Ishikawa (cell line): ENCODE data around the gene LDAF1.

ENCODE experiments used
- REST ChIP-seq: IDR thresholded peaks from 2 replicates; pipeline ENCODE4 v1.6.1; 2012; ENCODE audit warnings: low read depth, mild to moderate bottlenecking
- TAF1 ChIP-seq: IDR thresholded peaks from 2 replicates; pipeline ENCODE4 v1.6.1; 2012; ENCODE audit warnings: low read depth, mild to moderate bottlenecking

- TF ChIP-seq REST = no peak
- TF ChIP-seq TAF1 = no peak
These were observed 69.4 kb downstream of the LDAF1 start for GRCh38 chr16:21227866-21228265.
